ENCODE measurements around the gene KANSL1.
A peak's percentile ranks its signal among the peaks of the same experiment; 100 is the strongest.
"Not testable (repeated sequence)": the region's sequence is repeated elsewhere in the genome, so short reads cannot be mapped to it uniquely, and the experiment has no call there.

Gene KANSL1

DNA sequence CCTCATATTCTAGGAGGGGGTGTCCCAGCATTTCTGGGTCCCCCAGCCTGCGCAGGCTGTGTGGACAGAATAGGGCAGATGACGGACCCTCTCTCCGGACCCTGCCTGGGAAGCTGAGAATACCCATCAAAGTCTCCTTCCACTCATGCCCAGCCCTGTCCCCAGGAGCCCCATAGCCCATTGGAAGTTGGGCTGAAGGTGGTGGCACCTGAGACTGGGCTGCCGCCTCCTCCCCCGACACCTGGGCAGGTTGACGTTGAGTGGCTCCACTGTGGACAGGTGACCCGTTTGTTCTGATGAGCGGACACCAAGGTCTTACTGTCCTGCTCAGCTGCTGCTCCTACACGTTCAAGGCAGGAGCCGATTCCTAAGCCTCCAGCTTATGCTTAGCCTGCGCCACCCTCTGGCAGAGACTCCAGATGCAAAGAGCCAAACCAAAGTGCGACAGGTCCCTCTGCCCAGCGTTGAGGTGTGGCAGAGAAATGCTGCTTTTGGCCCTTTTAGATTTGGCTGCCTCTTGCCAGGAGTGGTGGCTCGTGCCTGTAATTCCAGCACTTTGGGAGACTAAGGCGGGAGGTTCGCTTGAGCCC lies 182.5 kb downstream of the KANSL1 start:
- Histone ChIP-seq H3K4me1 (ENCODE audit: insufficient read depth, poor library complexity, severe bottlenecking) (no peaks in the 10 kb centered on the region), H3K27me3 (ENCODE audit: insufficient read depth, poor library complexity, severe bottlenecking) (no peaks in the 10 kb centered on the region), H3K36me3 (ENCODE audit: low read depth) (no peaks in the 10 kb centered on the region), H3K27ac (ENCODE audit: poor library complexity, severe bottlenecking) (no peak overlapping the region), H3K4me3 (ENCODE audit: severe bottlenecking) (no peak overlapping the region), H3K9me3 (ENCODE audit: severe bottlenecking) (no peaks in the 10 kb centered on the region)
- ATAC-seq (ENCODE audit: low read depth) (no peak), DNase-seq (ENCODE audit: low spot score) (no peak)
- TF ChIP-seq, protein P1, sequence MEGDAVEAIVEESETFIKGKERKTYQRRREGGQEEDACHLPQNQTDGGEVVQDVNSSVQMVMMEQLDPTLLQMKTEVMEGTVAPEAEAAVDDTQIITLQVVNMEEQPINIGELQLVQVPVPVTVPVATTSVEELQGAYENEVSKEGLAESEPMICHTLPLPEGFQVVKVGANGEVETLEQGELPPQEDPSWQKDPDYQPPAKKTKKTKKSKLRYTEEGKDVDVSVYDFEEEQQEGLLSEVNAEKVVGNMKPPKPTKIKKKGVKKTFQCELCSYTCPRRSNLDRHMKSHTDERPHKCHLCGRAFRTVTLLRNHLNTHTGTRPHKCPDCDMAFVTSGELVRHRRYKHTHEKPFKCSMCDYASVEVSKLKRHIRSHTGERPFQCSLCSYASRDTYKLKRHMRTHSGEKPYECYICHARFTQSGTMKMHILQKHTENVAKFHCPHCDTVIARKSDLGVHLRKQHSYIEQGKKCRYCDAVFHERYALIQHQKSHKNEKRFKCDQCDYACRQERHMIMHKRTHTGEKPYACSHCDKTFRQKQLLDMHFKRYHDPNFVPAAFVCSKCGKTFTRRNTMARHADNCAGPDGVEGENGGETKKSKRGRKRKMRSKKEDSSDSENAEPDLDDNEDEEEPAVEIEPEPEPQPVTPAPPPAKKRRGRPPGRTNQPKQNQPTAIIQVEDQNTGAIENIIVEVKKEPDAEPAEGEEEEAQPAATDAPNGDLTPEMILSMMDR (IDR thresholded peaks at IDR 0.05; ENCODE audit: poor library complexity, severe bottlenecking): no peak

DNA sequence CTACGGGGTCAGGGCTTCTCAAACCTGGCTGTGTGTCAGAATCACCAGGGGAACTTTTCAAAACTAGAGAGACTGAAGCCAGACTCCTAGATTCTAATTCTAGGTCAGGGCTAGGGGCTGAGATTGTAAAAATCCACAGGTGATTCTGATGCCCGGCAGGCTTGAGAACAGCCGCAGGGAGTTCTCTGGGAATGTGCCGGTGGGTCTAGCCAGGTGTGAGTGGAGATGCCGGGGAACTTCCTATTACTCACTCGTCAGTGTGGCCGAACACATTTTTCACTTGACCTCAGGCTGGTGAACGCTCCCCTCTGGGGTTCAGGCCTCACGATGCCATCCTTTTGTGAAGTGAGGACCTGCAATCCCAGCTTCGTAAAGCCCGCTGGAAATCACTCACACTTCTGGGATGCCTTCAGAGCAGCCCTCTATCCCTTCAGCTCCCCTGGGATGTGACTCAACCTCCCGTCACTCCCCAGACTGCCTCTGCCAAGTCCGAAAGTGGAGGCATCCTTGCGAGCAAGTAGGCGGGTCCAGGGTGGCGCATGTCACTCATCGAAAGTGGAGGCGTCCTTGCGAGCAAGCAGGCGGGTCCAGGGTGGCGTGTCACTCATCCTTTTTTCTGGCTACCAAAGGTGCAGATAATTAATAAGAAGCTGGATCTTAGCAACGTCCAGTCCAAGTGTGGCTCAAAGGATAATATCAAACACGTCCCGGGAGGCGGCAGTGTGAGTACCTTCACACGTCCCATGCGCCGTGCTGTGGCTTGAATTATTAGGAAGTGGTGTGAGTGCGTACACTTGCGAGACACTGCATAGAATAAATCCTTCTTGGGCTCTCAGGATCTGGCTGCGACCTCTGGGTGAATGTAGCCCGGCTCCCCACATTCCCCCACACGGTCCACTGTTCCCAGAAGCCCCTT lies 183.3 kb downstream of the KANSL1 start:
- Histone ChIP-seq H3K27me3 (ENCODE audit: insufficient read depth, poor library complexity, severe bottlenecking) (no peaks in the 10 kb centered on the region), H3K4me1 (ENCODE audit: insufficient read depth, poor library complexity, severe bottlenecking) (no peaks in the 10 kb centered on the region), H3K27ac (ENCODE audit: poor library complexity, severe bottlenecking) (no peak overlapping the region), H3K9me3 (ENCODE audit: severe bottlenecking) (no peaks in the 10 kb centered on the region), H3K4me3 (ENCODE audit: severe bottlenecking) (no peak overlapping the region), H3K36me3 (ENCODE audit: low read depth) (no peaks in the 10 kb centered on the region)
- TF ChIP-seq, protein P1 (IDR thresholded peaks at IDR 0.05; ENCODE audit: poor library complexity, severe bottlenecking): no peak
- ATAC-seq (ENCODE audit: low read depth) (peak; percentile 81), DNase-seq (ENCODE audit: low spot score) (no peak)

DNA sequence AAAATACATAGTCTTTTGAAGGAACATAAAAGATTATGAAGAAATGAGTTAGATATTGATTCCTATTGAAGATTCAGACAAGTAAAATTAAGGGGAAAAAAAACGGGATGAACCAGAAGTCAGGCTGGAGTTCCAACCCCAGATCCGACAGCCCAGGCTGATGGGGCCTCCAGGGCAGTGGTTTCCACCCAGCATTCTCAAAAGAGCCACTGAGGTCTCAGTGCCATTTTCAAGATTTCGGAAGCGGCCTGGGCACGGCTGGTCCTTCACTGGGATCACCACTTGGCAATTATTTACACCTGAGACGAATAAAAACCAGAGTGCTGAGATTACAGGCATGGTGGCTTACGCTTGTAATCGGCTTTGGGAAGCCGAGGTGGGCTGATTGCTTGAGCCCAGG lies 184.6 kb downstream of the KANSL1 start:
- no peaks in the 10 kb centered on the region for H3K4me1 ChIP-seq (ENCODE audit: insufficient read depth, poor library complexity, severe bottlenecking)
- TF ChIP-seq, protein P1 (IDR thresholded peaks at IDR 0.05; ENCODE audit: poor library complexity, severe bottlenecking): no peak
- no peak overlapping the region for H3K4me3 ChIP-seq (ENCODE audit: severe bottlenecking)
- no peak for DNase-seq (ENCODE audit: low spot score)
- H3K36me3 ChIP-seq (ENCODE audit: low read depth): no peaks in the 10 kb centered on the region
- no peaks in the 10 kb centered on the region for H3K27me3 ChIP-seq (ENCODE audit: insufficient read depth, poor library complexity, severe bottlenecking)
- H3K9me3 ChIP-seq (ENCODE audit: severe bottlenecking): no peaks in the 10 kb centered on the region
- ATAC-seq (ENCODE audit: low read depth): no peak
- H3K27ac ChIP-seq (ENCODE audit: poor library complexity, severe bottlenecking): no peak overlapping the region

DNA sequence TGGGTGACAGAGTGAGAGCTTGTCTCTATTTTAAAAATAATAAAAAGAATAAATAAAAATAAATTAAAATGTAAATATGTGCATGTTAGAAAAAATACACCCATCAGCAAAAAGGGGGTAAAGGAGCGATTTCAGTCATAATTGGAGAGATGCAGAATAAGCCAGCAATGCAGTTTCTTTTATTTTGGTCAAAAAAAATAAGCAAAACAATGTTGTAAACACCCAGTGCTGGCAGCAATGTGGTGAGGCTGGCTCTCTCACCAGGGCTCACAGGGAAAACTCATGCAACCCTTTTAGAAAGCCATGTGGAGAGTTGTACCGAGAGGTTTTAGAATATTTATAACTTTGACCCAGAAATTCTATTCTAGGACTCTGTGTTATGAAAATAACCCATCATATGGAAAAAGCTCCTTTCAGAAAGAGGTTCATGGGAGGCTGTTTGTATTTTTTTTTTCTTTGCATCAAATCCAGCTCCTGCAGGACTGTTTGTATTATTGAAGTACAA lies 185.7 kb downstream of the KANSL1 start:
- Histone ChIP-seq H3K4me1 (ENCODE audit: insufficient read depth, poor library complexity, severe bottlenecking) (no peaks in the 10 kb centered on the region), H3K27me3 (ENCODE audit: insufficient read depth, poor library complexity, severe bottlenecking) (no peaks in the 10 kb centered on the region), H3K36me3 (ENCODE audit: low read depth) (no peaks in the 10 kb centered on the region), H3K27ac (ENCODE audit: poor library complexity, severe bottlenecking) (no peak overlapping the region), H3K4me3 (ENCODE audit: severe bottlenecking) (no peak overlapping the region), H3K9me3 (ENCODE audit: severe bottlenecking) (no peaks in the 10 kb centered on the region)
- ATAC-seq (ENCODE audit: low read depth) (no peak), DNase-seq (ENCODE audit: low spot score) (no peak)
- TF ChIP-seq, protein P1 (IDR thresholded peaks at IDR 0.05; ENCODE audit: poor library complexity, severe bottlenecking): no peak

DNA sequence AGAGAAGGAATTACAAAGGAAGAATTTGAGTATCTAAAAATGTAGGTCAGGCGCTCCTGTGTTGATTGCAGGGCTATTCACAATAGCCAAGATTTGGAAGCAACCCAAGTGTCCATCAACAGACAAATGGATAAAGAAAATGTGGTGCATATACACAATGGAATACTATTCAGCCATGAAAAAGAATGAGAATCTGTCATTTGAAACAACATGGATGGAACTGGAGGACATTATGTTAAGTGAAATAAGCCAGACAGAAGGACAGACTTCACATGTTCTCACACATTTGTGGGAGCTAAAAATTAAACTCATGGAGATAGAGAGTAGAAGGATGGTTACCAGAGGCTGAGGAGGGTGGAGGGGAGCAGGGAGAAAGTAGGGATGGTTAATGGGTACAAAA lies 187.1 kb downstream of the KANSL1 start:
- not testable (repeated sequence) for H3K4me1 ChIP-seq (ENCODE audit: insufficient read depth, poor library complexity, severe bottlenecking); H3K36me3 ChIP-seq (ENCODE audit: low read depth); ATAC-seq (ENCODE audit: low read depth); H3K27ac ChIP-seq (ENCODE audit: poor library complexity, severe bottlenecking); H3K9me3 ChIP-seq (ENCODE audit: severe bottlenecking); DNase-seq (ENCODE audit: low spot score); H3K27me3 ChIP-seq (ENCODE audit: insufficient read depth, poor library complexity, severe bottlenecking); H3K4me3 ChIP-seq (ENCODE audit: severe bottlenecking)

Data from RWPE2 (cell line).